HepG2 (cell line): ENCODE measurements around the gene LGALS1. TPM values are rescaled to one million over a fixed set of nuclear protein-coding genes. Genes with fewer than 3 reads are reported as not detected.

Experiments used
- ATAC-seq: fragments of 200-7000 bp; cut with Tn5 transposase; 3 replicates; pipeline ENCODE4 v1.9.1; 2020; ENCODE audit warnings: mild to moderate bottlenecking, moderate library complexity
- BruUV-seq: library from RNA; stranded (reverse); fragments of 400-500 nt; replicated peaks from 2 replicates; lab custom pipeline; 2021; lab: Mats Ljungman, UMichigan
- CTCF ChIA-PET: fragments of 300-600 bp; formaldehyde crosslinking; extraction: SDS; loops from one replicate; lab custom pipeline; 2021; ENCODE audit warnings: low total read pairs, inconsistent platforms, low intra/inter-chr PET ratio; lab: Yijun Ruan, JAX
- POLR2A ChIA-PET: fragments of 350-600 bp; sonication (Branson Sonifier 250); formaldehyde crosslinking; loops from one replicate; lab custom pipeline; 2020; ENCODE audit warnings: antibody characterized with exemption, inconsistent platforms; lab: Yijun Ruan, JAX
- DNase-seq: peaks from one replicate; pipeline ENCODE4 v3.0.0-alpha.2; 2015; ENCODE audit warnings: low spot score
- FAIRE-seq: peaks from 3 replicates; lab custom pipeline; 2011; peaks lifted over from hg19 to GRCh38; lab: Jason Lieb, UNC
- H2AFZ ChIP-seq: one replicate; pipeline ENCODE4 v1.6.1; 2011; ENCODE audit warnings: low read length, inconsistent platforms
- H3K27ac ChIP-seq: fragments of 300-600 bp; 3 replicates; pipeline ENCODE4 v1.8.0; 2011; ENCODE audit warnings: mixed run types, mild to moderate bottlenecking, mixed read lengths, low read length, inconsistent platforms; ENCODE audit not compliant: insufficient read depth; ENCODE audit errors: extremely low read length
- H3K27me3 ChIP-seq, 2 experiments: fragments of 200-600 bp in 1 of 2; 2 replicates in 1 of 2; 3 replicates in 1 of 2; pipeline versions ENCODE4 v1.6.0 to v1.8.0; 2011; ENCODE audit warnings: low read length in 2 of 2, mild to moderate bottlenecking in 2 of 2, moderate library complexity in 2 of 2, inconsistent platforms in 1 of 2; ENCODE audit not compliant: insufficient read depth in 2 of 2, control insufficient read depth in 1 of 2
- H3K36me3 ChIP-seq, 2 experiments: fragments of 200-600 bp in 1 of 2; replicated peaks in 1 of 2; 2 replicates in 1 of 2; 3 replicates in 1 of 2; pipeline versions ENCODE4 v1.5.1 to v1.8.0; 2011; ENCODE audit warnings: low read length in 2 of 2, inconsistent platforms in 1 of 2; ENCODE audit not compliant: insufficient read depth in 2 of 2, control insufficient read depth in 1 of 2
- H3K4me1 ChIP-seq: 2 replicates; pipeline ENCODE4 v1.5.1; 2012; ENCODE audit warnings: low read length, inconsistent platforms; ENCODE audit not compliant: insufficient read depth
- H3K4me2 ChIP-seq: 2 replicates; pipeline ENCODE4 v1.6.0; 2011; ENCODE audit warnings: low read depth, low read length, inconsistent platforms
- H3K4me3 ChIP-seq, 3 experiments: fragments of 200-600 bp in 1 of 3; sonication (generic), shearing (Covaris generic) in 1 of 3; replicated peaks in 1 of 3; 2 replicates each; pipeline ENCODE4 v1.5.1; 2011 to 2016; ENCODE audit warnings: low read length in 3 of 3, inconsistent platforms in 2 of 3, low read depth in 2 of 3, mild to moderate bottlenecking in 2 of 3, control low read depth in 1 of 3, mixed read lengths in 1 of 3; ENCODE audit not compliant: insufficient read depth in 1 of 3
- H3K79me2 ChIP-seq: one replicate; pipeline ENCODE4 v1.6.1; 2011; ENCODE audit warnings: low read length, inconsistent platforms; ENCODE audit not compliant: insufficient read depth
- H3K9ac ChIP-seq: 2 replicates; pipeline ENCODE4 v1.6.0; 2011; ENCODE audit warnings: mild to moderate bottlenecking, low read depth, low read length, inconsistent platforms; ENCODE audit not compliant: insufficient read depth
- H3K9me3 ChIP-seq: 2 replicates; pipeline ENCODE4 v1.5.1; 2012; ENCODE audit warnings: mild to moderate bottlenecking, low read length
- H4K20me1 ChIP-seq: 2 replicates; pipeline ENCODE4 v1.6.0; 2011; ENCODE audit warnings: inconsistent platforms, mild to moderate bottlenecking, low read length, moderate library complexity; ENCODE audit not compliant: insufficient read depth
- AGO2 ChIP-seq: fragments of 200-400 bp; formaldehyde crosslinking; optimal IDR thresholded peaks from 2 replicates; pipeline ENCODE3; 2017; ENCODE audit warnings: mild to moderate bottlenecking, low read depth, low read length, moderate library complexity
- CEBPB ChIP-seq: IDR thresholded peaks from 2 replicates; pipeline ENCODE4 v1.6.1; 2011; ENCODE audit warnings: low read depth, low read length, improper control_type of control experiment, borderline replicate concordance
- CENPT ChIP-seq: sonication (generic); formaldehyde crosslinking; IDR thresholded peaks from 2 replicates; pipeline ENCODE4 v1.8.0; 2022; ENCODE audit warnings: low read depth, mild to moderate bottlenecking, moderate library complexity, missing genetic modification reagents
- DR1 ChIP-seq: sonication (generic); formaldehyde crosslinking; IDR thresholded peaks from 2 replicates; pipeline ENCODE4 v1.8.0; 2021; ENCODE audit warnings: mild to moderate bottlenecking, missing genetic modification reagents, inconsistent platforms
- KLF16 ChIP-seq, 2 experiments: sonication (generic) in 1 of 2; formaldehyde crosslinking in 1 of 2; IDR thresholded peaks; 2 replicates each; pipeline versions ENCODE4 v1.6.1 to v1.8.0; 2016 to 2023; ENCODE audit warnings: missing genetic modification reagents in 2 of 2, missing compliant biosample characterization in 1 of 2
- MXI1 ChIP-seq: IDR thresholded peaks from 3 replicates; pipeline ENCODE4 v1.6.1; 2012; ENCODE audit warnings: low read depth, low read length, inconsistent platforms, borderline replicate concordance
- MYC ChIP-seq: sonication (generic); formaldehyde crosslinking; IDR thresholded peaks from 2 replicates; pipeline ENCODE4 v1.9.0; 2021; ENCODE audit warnings: missing genetic modification reagents, borderline replicate concordance
- NBN ChIP-seq: fragments of 450-650 bp; conservative IDR thresholded peaks from 2 replicates; pipeline ENCODE4 v1.6.1; 2017
- NFKBIZ ChIP-seq: IDR thresholded peaks from 2 replicates; pipeline ENCODE4 v1.6.1; 2018; ENCODE audit warnings: missing genetic modification reagents, missing compliant biosample characterization
- POLR2G ChIP-seq: fragments of 200-400 bp; formaldehyde crosslinking; IDR thresholded peaks from 2 replicates; pipeline ENCODE4 v1.6.1; 2018; ENCODE audit warnings: mild to moderate bottlenecking, low read depth, low read length, moderate library complexity
- SALL2 ChIP-seq: sonication (generic); formaldehyde crosslinking; IDR thresholded peaks from 2 replicates; pipeline ENCODE4 v1.8.1; 2023; ENCODE audit warnings: mild to moderate bottlenecking, missing genetic modification reagents, inconsistent platforms
- SP5 ChIP-seq: IDR thresholded peaks from 2 replicates; pipeline ENCODE4 v1.6.1; 2016; ENCODE audit warnings: low read depth, borderline replicate concordance
- TAF15 ChIP-seq: fragments of 200-400 bp; formaldehyde crosslinking; IDR thresholded peaks from one replicate; pipeline ENCODE4 v1.6.1; 2018; ENCODE audit warnings: mild to moderate bottlenecking, low read depth, low read length; ENCODE audit not compliant: poor library complexity, severe bottlenecking
- ZFP36L1 ChIP-seq: sonication (generic); formaldehyde crosslinking; IDR thresholded peaks from 2 replicates; pipeline ENCODE4 v1.8.0; 2022; ENCODE audit warnings: mild to moderate bottlenecking, missing genetic modification reagents, moderate library complexity
- ZFP91 ChIP-seq: sonication (generic); formaldehyde crosslinking; IDR thresholded peaks from 2 replicates; pipeline ENCODE4 v1.9.0; 2022; ENCODE audit warnings: missing genetic modification reagents, mild to moderate bottlenecking, borderline replicate concordance
- ZFX ChIP-seq: sonication (generic); formaldehyde crosslinking; IDR thresholded peaks from 2 replicates; pipeline ENCODE4 v1.4.0; 2020; ENCODE audit warnings: mild to moderate bottlenecking, low read depth, missing genetic modification reagents, moderate library complexity
- ZNF124 ChIP-seq: sonication (generic); formaldehyde crosslinking; IDR thresholded peaks from 2 replicates; pipeline ENCODE4 v1.4.0; 2020; ENCODE audit warnings: missing genetic modification reagents
- ZNF629 ChIP-seq: sonication (generic); formaldehyde crosslinking; conservative IDR thresholded peaks from 2 replicates; pipeline ENCODE4 v1.5.0; 2020; ENCODE audit warnings: missing genetic modification reagents
- WGBS: methylation state at CpG from one replicate; pipeline ENCODE4 v1.1.6; 2017; ENCODE audit warnings: low lambda C conversion rate; 5-methylcytosine and 5-hydroxymethylcytosine counted together
- in situ Hi-C: cut with HindIII; loops from 2 replicates; pipeline ENCODE4 v1.10.0; 2017; ENCODE audit warnings: low pct_unique_long_range_greater_than_20kb; ENCODE audit not compliant: extremely low pct_ligation_motif_present
- intact Hi-C: fragments of 100-400 bp; cut with micrococcal nuclease; formaldehyde crosslinking; loops from one replicate; pipeline ENCODE4 v1.10.0; 2022; ENCODE audit not compliant: unreplicated experiment
- polyA plus RNA-seq, 8 experiments: library from polyadenylated mRNA; depleted of rRNA in 3 of 8; stranded (reverse) in 7 of 8; unstranded in 1 of 8; fragments of >200 nt; fragmentation: Illumina TruSeq in 4 of 8; extraction: Trizol in 4 of 8; gene quantifications; 2 replicates each; pipeline versions ENCODE4 v1.2.1 to v1.2.3, GENCODE V29; 2011 to 2016; ENCODE audit warnings: low read depth in 4 of 8, missing spikeins in 1 of 8, mixed read lengths in 1 of 8; ENCODE audit not compliant: insufficient read depth in 1 of 8
- total RNA-seq, 5 experiments: library from RNA; depleted of rRNA; stranded (reverse); fragments of >200 nt; fragmentation: Illumina TruSeq; extraction: Trizol; gene quantifications; 2 replicates each; pipeline ENCODE4 v1.2.3, GENCODE V29; 2016; ENCODE audit warnings: low read depth in 1 of 5

The LGALS1 gene
- total and polyA plus RNA-seq, 2 of the 13 experiments (the other 11 are each of a cell fraction or from before 2014, with no cell fraction given), result 103 to 858 TPM

- TF ChIP-seq ZFP91 (CRISPR knock-in tag), result no peak
- no peak for TF ChIP-seq MYC (CRISPR knock-in tag)
- no peak for TF ChIP-seq MXI1
- TF ChIP-seq SP5 (CRISPR knock-in tag), result no peak
- 0 out of 4 replicates have a peak, but pooled peaks of 1 of the 2 experiments have one; percentile 10 for TF ChIP-seq KLF16 (CRISPR knock-in tag; IDR thresholded peaks at IDR 0.05)
- TF ChIP-seq CEBPB, result no peak
- 0 out of 2 replicates have a peak, but pooled peaks have one; percentile 21 for TF ChIP-seq ZNF629 (CRISPR knock-in tag)
These were observed 2.1 kb downstream of the LGALS1 start (continued) for GRCh38 chr22:37677493-37677974.

- Histone ChIP-seq H3K4me1 (peaks cover 55% of the 10 kb centered on the region), H2AFZ (no peak overlapping the region), H3K79me2 (no peaks in the 10 kb centered on the region), H3K4me2 (no peak overlapping the region), H3K27me3 (no peaks in the 10 kb centered on the region), H3K9me3 (no peaks in the 10 kb centered on the region), H3K36me3 (peaks cover 0 to 2% of the 10 kb centered on the region in 2 experiments; a peak in 1 of 5 replicates), H3K9ac (no peak overlapping the region), H3K27ac (no peak overlapping the region), H3K4me3 (no peak overlapping the region), H4K20me1 (no peaks in the 10 kb centered on the region)
- ChIA-PET POLR2A (interaction anchor here (6.0 kb wide), 1 partner anchor 17 kb away, joined by 120 read pairs; the partner anchor contains the start of gene PDXP), CTCF (no interaction called here)
- ATAC-seq (no peak), FAIRE-seq (no peak), DNase-seq (no peak)
- no TSS peak for BruUV-seq
- intact Hi-C loops, result no loop called here
- in situ Hi-C loops, result no loop called here
- 77% methylated on average over 7 of the region's 18 CpGs for WGBS
- TF ChIP-seq POLR2G (0 out of 2 replicates have a peak, but pooled peaks have one; percentile 10), CENPT (no peak), AGO2 (peak; percentile 61), TAF15 (peak; percentile 59), SALL2 (CRISPR knock-in tag) (no peak), NFKBIZ (no peak), NBN (no peak), ZFP36L1 (CRISPR knock-in tag) (no peak), ZFX (CRISPR knock-in tag) (0 out of 2 replicates have a peak, but pooled peaks have one; percentile 16), DR1 (CRISPR knock-in tag) (no peak), ZNF124 (no peak)
These were observed 2.9 kb downstream of the LGALS1 start for GRCh38 chr22:37678372-37678771.
